A549 treated with ZK216348 at 1 μM for 4 hours (cell line): ENCODE data around the gene CERT1. TPM values are rescaled to one million over a fixed set of nuclear protein-coding genes. Genes with fewer than 3 reads are reported as not detected.

ENCODE experiments used
- total RNA-seq: library from RNA; stranded (reverse); fragments of 200-300 nt; extraction: Qiagen RNA extraction; gene quantifications from 5 replicates; pipeline ENCODE4 v1.2.3, GENCODE V29; 2022; ENCODE audit warnings: low read depth

The CERT1 gene, protein sequence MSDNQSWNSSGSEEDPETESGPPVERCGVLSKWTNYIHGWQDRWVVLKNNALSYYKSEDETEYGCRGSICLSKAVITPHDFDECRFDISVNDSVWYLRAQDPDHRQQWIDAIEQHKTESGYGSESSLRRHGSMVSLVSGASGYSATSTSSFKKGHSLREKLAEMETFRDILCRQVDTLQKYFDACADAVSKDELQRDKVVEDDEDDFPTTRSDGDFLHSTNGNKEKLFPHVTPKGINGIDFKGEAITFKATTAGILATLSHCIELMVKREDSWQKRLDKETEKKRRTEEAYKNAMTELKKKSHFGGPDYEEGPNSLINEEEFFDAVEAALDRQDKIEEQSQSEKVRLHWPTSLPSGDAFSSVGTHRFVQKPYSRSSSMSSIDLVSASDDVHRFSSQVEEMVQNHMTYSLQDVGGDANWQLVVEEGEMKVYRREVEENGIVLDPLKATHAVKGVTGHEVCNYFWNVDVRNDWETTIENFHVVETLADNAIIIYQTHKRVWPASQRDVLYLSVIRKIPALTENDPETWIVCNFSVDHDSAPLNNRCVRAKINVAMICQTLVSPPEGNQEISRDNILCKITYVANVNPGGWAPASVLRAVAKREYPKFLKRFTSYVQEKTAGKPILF
- total RNA-seq: 18.9 to 34.6 TPM (median 25.0 TPM) in 5 replicates

DNA sequence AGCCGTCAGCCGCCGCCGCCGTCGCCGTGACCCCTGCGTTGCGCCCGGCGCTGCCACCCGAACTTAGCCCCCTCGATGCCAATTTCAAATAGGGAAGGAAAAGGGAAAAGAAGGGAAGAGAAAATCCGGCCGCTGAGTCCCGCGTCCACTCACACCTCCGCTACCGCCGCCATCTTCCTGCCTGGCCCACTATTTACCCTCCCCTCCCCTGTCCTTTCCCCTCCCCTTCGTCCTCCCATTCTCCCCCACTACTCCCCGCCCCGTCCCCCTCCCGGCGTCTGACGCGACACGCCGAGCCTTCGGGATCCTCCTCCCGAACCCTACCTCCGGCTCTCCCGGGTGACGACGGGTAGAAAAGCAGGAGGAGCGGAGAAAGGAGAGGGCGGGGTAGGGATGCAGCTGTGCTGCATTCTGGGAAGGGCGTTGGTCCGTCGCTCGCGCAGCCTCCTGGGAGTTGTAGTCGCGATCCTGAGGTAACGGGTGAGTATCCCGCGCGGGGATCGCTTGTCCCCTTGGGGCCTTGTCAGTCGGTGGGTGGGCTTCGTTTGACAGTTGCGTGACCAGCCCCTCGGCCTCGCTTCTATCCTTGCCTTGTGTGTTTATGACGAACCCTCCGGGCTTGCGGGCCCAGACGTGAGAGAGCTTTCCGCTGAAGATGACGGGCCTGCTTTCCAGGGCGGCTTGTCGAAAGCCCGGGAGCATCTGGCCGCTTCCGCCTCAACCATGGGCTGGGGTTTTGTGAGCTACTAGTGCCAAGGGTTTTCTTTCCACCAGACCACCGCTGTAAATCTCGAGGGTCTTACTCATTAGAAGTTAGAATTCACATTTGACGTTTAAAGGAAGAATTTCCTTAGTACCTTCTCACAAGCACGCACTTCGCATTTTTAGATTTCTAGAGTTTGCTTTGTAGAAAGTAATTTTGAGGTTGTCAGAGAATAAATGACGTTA is at the start of gene CERT1, which contains the start of gene POLK:
CERT1 (minus strand) TSS at position 195 of the 948 bp plus-strand sequence. CDS start 422 bp downstream, outside the sequence.
POLK (plus strand) TSS at position 457 of the 948 bp plus-strand sequence.

DNA sequence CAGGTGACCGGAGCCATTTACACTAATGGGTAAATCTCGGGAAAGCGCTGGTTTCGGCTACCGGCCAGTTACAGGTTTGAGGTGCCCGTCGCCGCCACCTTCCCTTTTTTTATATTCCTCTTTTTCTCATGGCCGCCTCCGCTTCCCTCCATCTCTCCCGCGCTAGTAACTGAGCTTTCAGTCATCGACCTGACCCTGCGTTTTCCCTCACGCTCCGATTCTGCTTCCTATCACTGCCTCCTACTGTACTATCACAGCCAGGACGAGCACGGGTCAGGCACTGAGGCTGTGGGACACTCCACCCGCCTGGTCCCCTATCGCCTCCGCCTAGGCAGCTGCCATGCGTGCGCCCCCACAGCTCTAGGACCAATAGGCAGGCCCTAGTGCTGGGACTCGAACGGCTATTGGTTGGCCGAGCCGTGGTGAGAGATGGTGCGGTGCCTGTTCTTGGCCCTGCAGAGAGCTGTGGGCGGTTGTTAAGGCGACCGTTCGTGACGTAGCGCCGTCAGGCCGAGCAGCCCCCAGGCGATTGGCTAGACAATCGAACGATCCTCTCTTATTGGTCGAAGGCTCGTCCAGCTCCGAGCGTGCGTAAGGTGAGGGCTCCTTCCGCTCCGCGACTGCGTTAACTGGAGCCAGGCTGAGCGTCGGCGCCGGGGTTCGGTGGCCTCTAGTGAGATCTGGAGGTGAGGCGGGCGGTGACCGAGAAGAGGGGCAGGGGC is 174.7 kb downstream of the CERT1 start, which contains the start of gene HMGCR:
HMGCR (plus strand) TSS at position 606 of the 722 bp plus-strand sequence. CDS start 5,386 bp downstream, outside the sequence.

Other genes with a start within 250 kb of the CERT1 start
- gene HMGCR, start 174.4 kb downstream of the CERT1 start, total RNA-seq: 22.0 to 28.3 TPM (median 25.4 TPM) in 5 replicates
- gene POLK, start 262 bp upstream of the CERT1 start, total RNA-seq: 6.9 to 13.9 TPM (median 11.2 TPM) in 5 replicates
- gene ANKDD1B, start 99.8 kb upstream of the CERT1 start, total RNA-seq: 0.14 to 0.17 TPM in 2 of 5 replicates, not detected in the others
- gene POC5, start 205.8 kb upstream of the CERT1 start, total RNA-seq: 8.8 to 13.9 TPM (median 10.3 TPM) in 5 replicates